NCI-H345 treated with DMSO at 0.1 percent for 48 hours (cell line): ENCODE measurements around the gene AHI1.

Experiments used
- DNase-seq: peaks from one replicate; lab custom pipeline; 2025; ENCODE audit not compliant: unreplicated experiment; lab: John Stamatoyannopoulos, UW

Gene AHI1

GRCh38 chr6:135236319-135236718 lies 261.2 kb downstream of the AHI1 start:
- DNase-seq = no peak

- no peak for DNase-seq
Observed at GRCh38 chr6:135235716-135236115, 261.8 kb downstream of the AHI1 start.

- DNase-seq = no peak
Observed at GRCh38 chr6:135234492-135234780, 263.1 kb downstream of the AHI1 start.

GRCh38 chr6:135233686-135234491 lies 263.7 kb downstream of the AHI1 start:
- DNase-seq = no peak
